Panc1 (cell line): ENCODE measurements around the gene CHCHD6. TPM values are rescaled to one million over a fixed set of nuclear protein-coding genes. Genes with fewer than 3 reads are reported as not detected.

Experiments
- ATAC-seq: fragments of 200-7000 bp; cut with Tn5 transposase; 2 replicates; pipeline ENCODE4 v1.9.1; 2020; ENCODE audit warnings: mild to moderate bottlenecking, moderate library complexity
- BruUV-seq: library from RNA; stranded (reverse); fragments of 400-500 nt; replicated peaks from 2 replicates; lab custom pipeline; 2021; lab: Mats Ljungman, UMichigan
- CTCF ChIA-PET: fragments of 300-600 bp; sonication (Branson Sonifier 250); formaldehyde crosslinking; loops from one replicate; lab custom pipeline; 2022; ENCODE audit warnings: antibody characterized with exemption; lab: Charles Lee
- POLR2A ChIA-PET: fragments of 300-600 bp; sonication (Branson Sonifier 250); formaldehyde crosslinking; loops from one replicate; lab custom pipeline; 2022; ENCODE audit warnings: antibody characterized with exemption; lab: Charles Lee
- DNase-seq: peaks from one replicate; pipeline ENCODE4 v3.0.0-alpha.2; 2010; ENCODE audit warnings: low read depth, low spot score
- H3K27ac ChIP-seq: 2 replicates; pipeline ENCODE4 v1.5.1; 2011; ENCODE audit warnings: mild to moderate bottlenecking, low read length, inconsistent platforms
- H3K27me3 ChIP-seq: fragments of 200-500 bp; sonication (Bioruptor generic); 2 replicates; pipeline ENCODE4 v1.6.0; 2014; ENCODE audit warnings: low read length, inconsistent platforms; ENCODE audit not compliant: control insufficient read depth, insufficient read depth
- H3K36me3 ChIP-seq: fragments of 200-500 bp; sonication (Bioruptor generic); 2 replicates; pipeline ENCODE4 v1.5.1; 2014; ENCODE audit warnings: inconsistent platforms, mild to moderate bottlenecking, low read length, moderate library complexity; ENCODE audit not compliant: control insufficient read depth, insufficient read depth
- H3K4me1 ChIP-seq: 2 replicates; pipeline ENCODE4 v1.5.1; 2011; ENCODE audit warnings: inconsistent platforms, mild to moderate bottlenecking, low read length, moderate library complexity; ENCODE audit not compliant: control insufficient read depth, insufficient read depth
- H3K4me3 ChIP-seq, 2 experiments: 2 replicates each; pipeline ENCODE4 v1.5.1; 2011 to 2012; ENCODE audit warnings: low read depth in 2 of 2, low read length in 2 of 2, mild to moderate bottlenecking in 2 of 2, inconsistent platforms in 1 of 2, moderate library complexity in 1 of 2
- H3K9me3 ChIP-seq: fragments of 200-500 bp; sonication (Bioruptor generic); 2 replicates; pipeline ENCODE4 v1.5.1; 2014; ENCODE audit warnings: low read depth, mild to moderate bottlenecking, inconsistent platforms, low read length, moderate library complexity; ENCODE audit not compliant: control insufficient read depth, insufficient read depth
- CTCF ChIP-seq: fragments of 450-650 bp; IDR thresholded peaks from 2 replicates; pipeline ENCODE4 v1.5.1; 2017; ENCODE audit warnings: mild to moderate bottlenecking
- POLR2AphosphoS5 ChIP-seq: IDR thresholded peaks from 2 replicates; pipeline ENCODE4 v1.6.1; 2012; ENCODE audit warnings: mild to moderate bottlenecking, low read depth, low read length, moderate library complexity
- REST ChIP-seq, 2 experiments: IDR thresholded peaks; 2 replicates each; pipeline ENCODE4 v1.6.1; 2011 to 2012; ENCODE audit warnings: low read depth in 2 of 2, control low read depth in 1 of 2, low read length in 1 of 2, mild to moderate bottlenecking in 1 of 2, moderate library complexity in 1 of 2; ENCODE audit not compliant: insufficient read depth in 1 of 2
- SIN3A ChIP-seq: IDR thresholded peaks from 2 replicates; pipeline ENCODE4 v1.6.1; 2012; ENCODE audit warnings: low read depth, mild to moderate bottlenecking, low read length, moderate library complexity, borderline replicate concordance; ENCODE audit not compliant: insufficient read depth
- TCF7L2 ChIP-seq: IDR thresholded peaks from 2 replicates; pipeline ENCODE4 v1.6.1; 2011; ENCODE audit warnings: mild to moderate bottlenecking, low read depth, low read length, inconsistent platforms
- in situ Hi-C: cut with HindIII; loops from 2 replicates; pipeline ENCODE4 v1.10.0; 2016; ENCODE audit warnings: low sequenced_read_pairs, low pct_unique_long_range_greater_than_20kb
- intact Hi-C: fragments of 100-400 bp; cut with micrococcal nuclease; formaldehyde crosslinking; loops from one replicate; pipeline ENCODE4 v1.10.0; 2022; ENCODE audit not compliant: unreplicated experiment
- total RNA-seq: library from RNA; stranded (reverse); gene quantifications from one replicate; pipeline ENCODE4 v1.2.1, GENCODE V29; 2021; ENCODE audit not compliant: unreplicated experiment

CHCHD6 gene
- total RNA-seq, 1 experiment from 2014 or later = 31.5 TPM

- BruUV-seq = no TSS peak
- Histone ChIP-seq H3K4me1 (peaks cover 23% of the 10 kb centered on the region), H3K27ac (peak overlapping the region; percentile 78), H3K36me3 (no peaks in the 10 kb centered on the region), H3K27me3 (no peaks in the 10 kb centered on the region), H3K9me3 (no peaks in the 10 kb centered on the region), H3K4me3 (no peak overlapping the region)
- no peak for TF ChIP-seq CTCF
- TF ChIP-seq POLR2AphosphoS5 = no peak
- TF ChIP-seq TCF7L2 = no peak
- TF ChIP-seq REST (IDR thresholded peaks at IDR 0.05; ENCODE audit: insufficient read depth in 1 of 2, low read depth in 2 of 2, low read length in 1 of 2) = no peak
- TF ChIP-seq SIN3A = no peak
- ATAC-seq (peak; percentile 82), DNase-seq (no peak)
- intact Hi-C loops = no loop called here
- POLR2A ChIA-PET = no interaction called here
- CTCF ChIA-PET = interaction anchor here (0.6 to 1.0 kb wide), 3 partner anchors 11 to 1649 kb away, joined by 3 to 5 read pairs (median 4); no protein-coding TSS in a partner anchor
- in situ Hi-C loops = no loop called here
Observed at GRCh38 chr3:126959921-126960603, 256.0 kb downstream of the CHCHD6 start.

GRCh38 chr3:126960604-126960995 is 256.6 kb downstream of the CHCHD6 start:
- in situ Hi-C loops = no loop called here
- no peaks in the 10 kb centered on the region for H3K9me3 ChIP-seq
- no peak overlapping the region for H3K4me3 ChIP-seq
- intact Hi-C loops = no loop called here
- peak; percentile 23 for ATAC-seq
- ChIA-PET POLR2A (no interaction called here), CTCF (interaction anchor here (0.6 to 1.0 kb wide), 3 partner anchors 11 to 151 kb away, joined by 3 to 8 read pairs (median 5); no protein-coding TSS in a partner anchor)
- no peak for TF ChIP-seq TCF7L2
- TF ChIP-seq SIN3A = no peak
- TF ChIP-seq POLR2AphosphoS5 = no peak
- no peak for TF ChIP-seq CTCF
- no peak for TF ChIP-seq REST (IDR thresholded peaks at IDR 0.05; ENCODE audit: insufficient read depth in 1 of 2, low read depth in 2 of 2, low read length in 1 of 2)
- DNase-seq = no peak
- H3K4me1 ChIP-seq = peaks cover 24% of the 10 kb centered on the region
- BruUV-seq = no TSS peak
- H3K36me3 ChIP-seq = no peaks in the 10 kb centered on the region
- H3K27me3 ChIP-seq = no peaks in the 10 kb centered on the region
- H3K27ac ChIP-seq = peak overlapping the region; percentile 78; the same call in 1 of the 2 replicates
